ENCODE data around the gene LIPM. TPM values are rescaled to one million over a fixed set of nuclear protein-coding genes. Genes with fewer than 3 reads are reported as not detected.

Gene LIPM
- total RNA-seq, 4 donors from 2014 or later: not detected

- intact Hi-C loops (cut with DNase I): loop anchor here (10.0 kb wide), 1 partner anchor 221 kb away; the partner anchor contains the start of genes LIPJ and RNLS
- no peaks in the 10 kb centered on the region for H3K36me3 ChIP-seq
- peaks cover 0 to 4% (median 0%) of the 10 kb centered on the region in 4 donors for H3K27me3 ChIP-seq
- no peak overlapping the region for H3K4me3 ChIP-seq
- H3K27ac ChIP-seq (replicated peaks in 1 of 4): no peak overlapping the region
- H3K4me1 ChIP-seq: no peaks in the 10 kb centered on the region
- TF ChIP-seq POLR2AphosphoS5 (IDR thresholded peaks at IDR 0.05): no peak
- no peak for TF ChIP-seq EP300 (IDR thresholded peaks at IDR 0.05)
- TF ChIP-seq CTCF (IDR thresholded peaks at IDR 0.05): no peak
- TF ChIP-seq POLR2A (IDR thresholded peaks at IDR 0.05; ENCODE audit: low read depth): no peak
- no peak for DNase-seq (ENCODE audit: extremely low spot score)
- H3K9me3 ChIP-seq: no peaks in the 10 kb centered on the region
- WGBS: 52% methylated on average over 2 of the region's 2 CpGs
Measured at GRCh38 chr10:88805361-88805760, 2.8 kb downstream of the LIPM start.

- 85% methylated on average over 3 of the region's 3 CpGs for WGBS
- intact Hi-C loops (cut with DNase I): loop anchor here (10.0 kb wide), 1 partner anchor 221 kb away; the partner anchor contains the start of genes LIPJ and RNLS
Measured at GRCh38 chr10:88805924-88806323, 3.4 kb downstream of the LIPM start.

GRCh38 chr10:88809621-88810020 lies 7.1 kb downstream of the LIPM start:
- no peak overlapping the region for H3K27ac ChIP-seq (replicated peaks in 1 of 4)
- no peaks in the 10 kb centered on the region for H3K9me3 ChIP-seq
- peaks cover 0 to 4% (median 0%) of the 10 kb centered on the region in 4 donors for H3K27me3 ChIP-seq
- intact Hi-C loops (cut with DNase I): loop anchor here (10.0 kb wide), 1 partner anchor 225 kb away; the partner anchor contains the start of genes LIPJ and RNLS
- H3K36me3 ChIP-seq: no peaks in the 10 kb centered on the region
- WGBS: 76% methylated on average over 4 of the region's 4 CpGs
- no peak overlapping the region for H3K4me3 ChIP-seq
- DNase-seq (ENCODE audit: extremely low spot score): peak; percentile 14
- H3K4me1 ChIP-seq: no peaks in the 10 kb centered on the region
- TF ChIP-seq POLR2AphosphoS5 (IDR thresholded peaks at IDR 0.05) (no peak), POLR2A (IDR thresholded peaks at IDR 0.05; ENCODE audit: low read depth) (no peak), CTCF (IDR thresholded peaks at IDR 0.05) (no peak), EP300 (IDR thresholded peaks at IDR 0.05) (no peak)

More at GRCh38 chr10:88805924-88806323, 3.4 kb downstream of the LIPM start:
- Histone ChIP-seq H3K27me3 (peaks cover 0 to 4% (median 0%) of the 10 kb centered on the region in 4 donors), H3K9me3 (no peaks in the 10 kb centered on the region), H3K4me1 (no peaks in the 10 kb centered on the region), H3K27ac (replicated peaks in 1 of 4) (no peak overlapping the region), H3K4me3 (no peak overlapping the region), H3K36me3 (no peaks in the 10 kb centered on the region)
- no peak for TF ChIP-seq CTCF (IDR thresholded peaks at IDR 0.05)
- no peak for TF ChIP-seq POLR2A (IDR thresholded peaks at IDR 0.05; ENCODE audit: low read depth)
- TF ChIP-seq EP300 (IDR thresholded peaks at IDR 0.05): no peak
- TF ChIP-seq POLR2AphosphoS5 (IDR thresholded peaks at IDR 0.05): no peak
- no peak for DNase-seq (ENCODE audit: extremely low spot score)

- Histone ChIP-seq H3K4me1 (no peaks in the 10 kb centered on the region), H3K9me3 (no peaks in the 10 kb centered on the region), H3K27ac (replicated peaks in 1 of 4) (no peak overlapping the region), H3K4me3 (no peak overlapping the region), H3K27me3 (peaks cover 0 to 4% (median 0%) of the 10 kb centered on the region in 4 donors), H3K36me3 (no peaks in the 10 kb centered on the region)
- 43% methylated on average over 5 of the region's 5 CpGs for WGBS
- intact Hi-C loops (cut with DNase I): no loop called here
- peak; percentile 34 to 67 (median 43) for TF ChIP-seq CTCF (IDR thresholded peaks at IDR 0.05)
- TF ChIP-seq POLR2A (IDR thresholded peaks at IDR 0.05; ENCODE audit: low read depth): no peak
- peak; percentile 42 for DNase-seq (ENCODE audit: extremely low spot score)
Measured at GRCh38 chr10:88810196-88810961, 7.8 kb downstream of the LIPM start.
